A673 (cell line): ENCODE results near the gene SEC14L5. TPM values are rescaled to one million over a fixed set of nuclear protein-coding genes. Genes with fewer than 3 reads are reported as not detected.

Experiments used
- BruUV-seq: library from RNA; stranded (reverse); fragments of 400-500 nt; replicated peaks from 2 replicates; lab custom pipeline; 2021; lab: Mats Ljungman, UMichigan
- CTCF ChIA-PET: fragments of 300-600 bp; sonication (Branson Sonifier 250); formaldehyde crosslinking; loops from one replicate; lab custom pipeline; 2022; ENCODE audit warnings: antibody characterized with exemption; lab: Charles Lee
- POLR2A ChIA-PET: fragments of 300-600 bp; sonication (Branson Sonifier 250); formaldehyde crosslinking; loops from one replicate; lab custom pipeline; 2022; ENCODE audit warnings: antibody characterized with exemption; ENCODE audit not compliant: low non-redundant PET; lab: Charles Lee
- DNase-seq: peaks from one replicate; pipeline ENCODE4 v3.0.0-alpha.2; 2015; ENCODE audit warnings: low spot score
- H3K27ac ChIP-seq: fragments of 200-600 bp; sonication (generic); 2 replicates; pipeline ENCODE4 v1.5.1; 2016; ENCODE audit warnings: mixed run types, low read depth, mild to moderate bottlenecking, mixed read lengths, antibody characterized with exemption, low read length; ENCODE audit not compliant: poor library complexity, severe bottlenecking
- H3K27me3 ChIP-seq: fragments of 200-600 bp; sonication (generic); replicated peaks from 2 replicates; pipeline ENCODE4 v1.6.1; 2017; ENCODE audit warnings: mixed run types, low read depth, mild to moderate bottlenecking, mixed read lengths, antibody characterized with exemption, low read length; ENCODE audit not compliant: insufficient read depth, poor library complexity
- H3K36me3 ChIP-seq: fragments of 200-600 bp; sonication (generic); 2 replicates; pipeline ENCODE4 v1.6.1; 2016; ENCODE audit warnings: mixed run types, mild to moderate bottlenecking, mixed read lengths, antibody characterized with exemption, low read length; ENCODE audit not compliant: insufficient read depth, poor library complexity, severe bottlenecking
- H3K4me1 ChIP-seq: fragments of 200-600 bp; sonication (generic); 2 replicates; pipeline ENCODE4 v1.6.1; 2017; ENCODE audit warnings: mixed run types, mild to moderate bottlenecking, mixed read lengths, antibody characterized with exemption, low read length; ENCODE audit not compliant: insufficient read depth, poor library complexity, severe bottlenecking
- H3K4me3 ChIP-seq: fragments of 200-600 bp; sonication (generic); 2 replicates; pipeline ENCODE4 v1.5.1; 2016; ENCODE audit warnings: low read depth, mixed run types, mild to moderate bottlenecking, mixed read lengths, low read length; ENCODE audit not compliant: poor library complexity, severe bottlenecking
- H3K9me3 ChIP-seq: fragments of 200-600 bp; sonication (generic); 2 replicates; pipeline ENCODE4 v1.6.1; 2016; ENCODE audit warnings: mixed run types, low read depth, mild to moderate bottlenecking, mixed read lengths, antibody characterized with exemption, low read length; ENCODE audit not compliant: poor library complexity, severe bottlenecking
- EZH2 ChIP-seq: fragments of 200-600 bp; sonication (generic); IDR thresholded peaks from 2 replicates; pipeline ENCODE4 v1.6.1; 2017; ENCODE audit warnings: borderline replicate concordance, low read depth, mild to moderate bottlenecking, mixed read lengths, antibody characterized with exemption, low read length; ENCODE audit not compliant: poor library complexity, severe bottlenecking
- intact Hi-C: fragments of 100-400 bp; cut with micrococcal nuclease; formaldehyde crosslinking; loops from one replicate; pipeline ENCODE4 v1.10.0; 2022; ENCODE audit not compliant: unreplicated experiment
- total RNA-seq: library from RNA; stranded (reverse); gene quantifications from 2 replicates; pipeline ENCODE4 v1.2.3, GENCODE V29; 2021
- TF ChIP-seq, protein P1 (sequence below): fragments of 300-800, 200-600 bp; sonication (generic); conservative IDR thresholded peaks from 2 replicates; pipeline ENCODE4 v1.5.1; 2017; ENCODE audit warnings: low read depth, mild to moderate bottlenecking, antibody characterized with exemption, low read length, moderate library complexity, mixed read lengths

Gene SEC14L5
- total RNA-seq, 1 experiment from 2014 or later, result 0.04 TPM

DNA sequence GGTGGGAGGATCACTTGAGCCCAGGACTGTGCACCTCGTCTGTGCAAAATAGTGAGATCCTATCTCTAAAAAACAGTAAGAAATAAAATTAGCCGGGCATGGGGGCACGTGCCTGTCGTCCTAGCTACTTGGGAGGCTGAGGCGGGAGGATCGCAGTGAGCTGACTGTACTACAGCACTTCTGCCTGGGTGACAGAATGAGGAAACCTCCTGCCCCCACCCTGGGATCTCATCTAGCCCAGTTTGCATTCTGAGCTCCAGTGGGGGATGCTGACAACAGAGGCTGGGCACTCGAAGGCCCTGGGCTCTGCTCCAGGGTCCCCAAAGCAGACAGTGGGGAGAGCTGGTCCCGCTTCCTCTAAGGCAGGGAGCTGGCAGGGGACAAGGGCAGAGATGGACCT, 68.5 kb downstream of the SEC14L5 start:
- H3K27me3 ChIP-seq, result no peaks in the 10 kb centered on the region
- H3K36me3 ChIP-seq, result no peaks in the 10 kb centered on the region
- intact Hi-C loops, result no loop called here
- DNase-seq, result no peak
- BruUV-seq, result no TSS peak
- TF ChIP-seq, protein P1, sequence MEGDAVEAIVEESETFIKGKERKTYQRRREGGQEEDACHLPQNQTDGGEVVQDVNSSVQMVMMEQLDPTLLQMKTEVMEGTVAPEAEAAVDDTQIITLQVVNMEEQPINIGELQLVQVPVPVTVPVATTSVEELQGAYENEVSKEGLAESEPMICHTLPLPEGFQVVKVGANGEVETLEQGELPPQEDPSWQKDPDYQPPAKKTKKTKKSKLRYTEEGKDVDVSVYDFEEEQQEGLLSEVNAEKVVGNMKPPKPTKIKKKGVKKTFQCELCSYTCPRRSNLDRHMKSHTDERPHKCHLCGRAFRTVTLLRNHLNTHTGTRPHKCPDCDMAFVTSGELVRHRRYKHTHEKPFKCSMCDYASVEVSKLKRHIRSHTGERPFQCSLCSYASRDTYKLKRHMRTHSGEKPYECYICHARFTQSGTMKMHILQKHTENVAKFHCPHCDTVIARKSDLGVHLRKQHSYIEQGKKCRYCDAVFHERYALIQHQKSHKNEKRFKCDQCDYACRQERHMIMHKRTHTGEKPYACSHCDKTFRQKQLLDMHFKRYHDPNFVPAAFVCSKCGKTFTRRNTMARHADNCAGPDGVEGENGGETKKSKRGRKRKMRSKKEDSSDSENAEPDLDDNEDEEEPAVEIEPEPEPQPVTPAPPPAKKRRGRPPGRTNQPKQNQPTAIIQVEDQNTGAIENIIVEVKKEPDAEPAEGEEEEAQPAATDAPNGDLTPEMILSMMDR, result no peak
- TF ChIP-seq EZH2, result no peak
- no peak overlapping the region for H3K27ac ChIP-seq
- H3K4me1 ChIP-seq, result no peaks in the 10 kb centered on the region
- no peak overlapping the region for H3K4me3 ChIP-seq
- no peaks in the 10 kb centered on the region for H3K9me3 ChIP-seq
- ChIA-PET POLR2A (no interaction called here), CTCF (no interaction called here)

DNA sequence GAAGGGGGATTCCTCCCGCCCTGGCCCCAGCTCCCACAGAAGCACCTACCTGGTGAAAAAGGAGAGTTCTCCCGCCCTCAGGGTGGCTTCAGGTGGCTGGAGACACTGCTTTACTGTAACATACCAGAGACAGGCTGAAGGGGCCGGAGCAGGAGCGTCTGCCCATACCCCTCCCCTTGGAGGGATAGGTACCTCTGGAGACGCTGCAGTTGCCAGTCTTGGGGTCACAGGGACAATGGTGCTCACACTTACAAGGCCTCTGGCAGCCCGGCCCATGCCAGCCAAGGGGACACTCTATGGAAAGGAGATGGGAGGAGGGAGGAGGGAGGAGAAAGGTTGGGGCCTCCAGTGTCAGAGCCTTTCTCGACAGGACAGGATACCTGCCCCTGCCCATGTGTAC, 69.0 kb downstream of the SEC14L5 start:
- no TSS peak for BruUV-seq
- Histone ChIP-seq H3K27me3 (no peaks in the 10 kb centered on the region), H3K4me1 (no peaks in the 10 kb centered on the region), H3K9me3 (no peaks in the 10 kb centered on the region), H3K36me3 (no peaks in the 10 kb centered on the region), H3K27ac (no peak overlapping the region), H3K4me3 (no peak overlapping the region)
- TF ChIP-seq EZH2, result no peak
- TF ChIP-seq, protein P1, result no peak
- intact Hi-C loops, result no loop called here
- POLR2A ChIA-PET, result no interaction called here
- CTCF ChIA-PET, result no interaction called here
- DNase-seq, result no peak

DNA sequence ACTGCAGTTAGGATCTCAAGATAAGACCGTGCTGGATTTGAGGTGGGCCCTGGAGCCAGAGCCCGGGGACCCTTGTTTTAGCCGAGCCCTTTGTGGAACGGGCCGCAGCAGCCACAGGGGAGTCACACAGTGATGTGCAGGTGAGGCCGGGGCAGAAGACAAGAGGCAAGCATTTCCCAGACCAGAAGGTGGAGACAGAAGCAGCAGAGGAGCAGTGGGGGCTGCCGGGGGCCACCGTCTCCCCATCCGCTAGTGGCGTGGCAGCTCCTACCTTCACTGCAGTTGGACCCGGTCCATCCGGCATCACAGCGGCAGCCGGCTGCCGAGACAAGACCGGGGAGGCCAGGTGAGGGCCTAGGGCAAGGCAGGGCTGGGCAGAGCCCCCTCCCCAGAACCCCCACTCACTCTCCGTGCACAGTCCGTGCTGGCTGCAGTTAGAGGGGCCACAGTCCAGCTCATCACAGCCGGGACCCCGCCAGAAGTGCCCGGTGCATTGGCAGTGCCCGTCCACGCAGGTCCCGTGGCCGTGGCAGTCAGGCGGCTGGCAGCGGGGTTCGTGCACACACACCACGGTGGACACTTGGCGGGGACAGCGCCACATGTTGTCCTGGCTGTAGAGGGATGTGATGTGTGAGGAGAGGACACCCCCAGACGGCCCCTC, 69.6 kb downstream of the SEC14L5 start:
- Histone ChIP-seq H3K27me3 (no peaks in the 10 kb centered on the region), H3K4me3 (no peak overlapping the region), H3K36me3 (no peaks in the 10 kb centered on the region), H3K27ac (no peak overlapping the region), H3K4me1 (peaks cover 2% of the 10 kb centered on the region), H3K9me3 (no peaks in the 10 kb centered on the region)
- ChIA-PET CTCF (no interaction called here), POLR2A (no interaction called here)
- intact Hi-C loops, result no loop called here
- no peak for DNase-seq
- TF ChIP-seq EZH2, result no peak
- TF ChIP-seq, protein P1, result no peak
- no TSS peak for BruUV-seq
